KG1 (cell line): ENCODE results near the gene PRPF19.

Experiments
- DNase-seq: peaks from one replicate; lab custom pipeline; 2025; lab: John Stamatoyannopoulos, UW

The PRPF19 gene

DNA sequence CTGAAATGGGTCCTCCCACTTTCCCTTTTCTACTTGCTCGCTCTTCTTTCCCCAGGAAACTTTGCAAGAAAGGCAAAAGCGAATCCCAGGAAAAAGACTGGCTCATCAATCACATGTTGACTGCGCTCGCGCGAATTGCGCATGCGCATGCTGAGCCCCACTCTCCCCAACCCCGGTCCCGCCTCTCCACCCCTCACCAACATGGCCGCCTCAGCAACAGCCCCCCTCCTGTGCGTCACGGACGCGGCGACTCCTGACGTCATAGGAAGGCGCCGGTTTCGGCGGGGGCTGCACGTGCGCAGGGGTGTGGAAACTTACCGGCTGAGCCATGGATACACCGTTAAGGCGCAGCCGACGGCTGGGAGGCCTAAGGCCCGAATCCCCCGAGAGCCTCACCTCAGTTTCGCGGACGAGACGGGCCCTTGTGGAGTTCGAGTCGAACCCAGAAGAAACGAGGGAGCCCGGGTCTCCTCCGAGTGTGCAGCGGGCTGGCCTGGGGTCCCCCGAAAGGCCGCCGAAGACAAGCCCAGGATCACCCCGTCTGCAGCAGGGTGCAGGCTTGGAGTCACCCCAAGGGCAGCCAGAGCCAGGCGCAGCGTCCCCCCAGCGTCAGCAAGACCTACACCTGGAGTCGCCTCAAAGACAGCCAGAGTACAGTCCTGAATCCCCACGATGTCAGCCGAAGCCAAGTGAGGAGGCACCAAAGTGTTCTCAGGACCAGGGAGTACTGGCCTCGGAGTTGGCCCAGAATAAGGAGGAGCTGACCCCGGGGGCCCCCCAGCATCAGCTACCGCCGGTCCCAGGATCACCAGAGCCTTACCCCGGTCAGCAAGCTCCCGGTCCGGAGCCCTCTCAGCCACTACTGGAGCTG is 64.4 kb downstream of the PRPF19 start, which contains the start of gene CCDC86:
TSS of gene CCDC86 (plus strand) at position 317 of the 871 bp plus-strand sequence. CDS start at position 329, 12 bp downstream.
- DNase-seq = peak; percentile 96
